NCI-H2081 treated with DMSO at 0.1 percent for 48 hours (cell line): ENCODE measurements around the gene DAW1.
"Not testable (repeated sequence)": the region's sequence is repeated elsewhere in the genome, so short reads cannot be mapped to it uniquely, and the experiment has no call there.

Experiments
- DNase-seq: peaks from one replicate; lab custom pipeline; 2025; lab: John Stamatoyannopoulos, UW

DAW1 gene

GRCh38 chr2:227914362-227914761 is 42.9 kb downstream of the DAW1 start:
- DNase-seq: no peak

- DNase-seq: no peak
These were observed 50.2 kb downstream of the DAW1 start for GRCh38 chr2:227921648-227922047.

- no peak for DNase-seq
These were observed 60.6 kb downstream of the DAW1 start for GRCh38 chr2:227932001-227932400.

DNA sequence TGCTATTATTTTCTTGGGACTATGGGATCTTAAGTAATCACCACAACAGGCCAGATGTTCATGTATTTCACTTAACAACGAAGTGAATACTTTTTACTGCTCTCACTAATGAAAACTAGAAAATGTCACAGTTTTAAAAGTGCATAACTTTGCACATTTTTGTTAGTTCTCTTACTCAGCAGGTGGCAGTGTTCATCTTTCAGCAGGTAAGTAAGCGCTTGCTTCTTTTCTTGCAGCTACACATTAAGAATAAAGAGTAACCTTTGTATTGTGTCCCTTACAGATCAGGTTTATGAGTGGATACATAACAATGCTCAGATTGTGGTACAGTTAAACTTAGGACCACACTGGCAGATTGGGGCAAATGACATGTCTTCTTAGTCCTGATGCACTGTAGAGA is 61.0 kb downstream of the DAW1 start:
- DNase-seq: no peak

- DNase-seq: no peak
These were observed 62.5 kb downstream of the DAW1 start for GRCh38 chr2:227933884-227934283.

DNA sequence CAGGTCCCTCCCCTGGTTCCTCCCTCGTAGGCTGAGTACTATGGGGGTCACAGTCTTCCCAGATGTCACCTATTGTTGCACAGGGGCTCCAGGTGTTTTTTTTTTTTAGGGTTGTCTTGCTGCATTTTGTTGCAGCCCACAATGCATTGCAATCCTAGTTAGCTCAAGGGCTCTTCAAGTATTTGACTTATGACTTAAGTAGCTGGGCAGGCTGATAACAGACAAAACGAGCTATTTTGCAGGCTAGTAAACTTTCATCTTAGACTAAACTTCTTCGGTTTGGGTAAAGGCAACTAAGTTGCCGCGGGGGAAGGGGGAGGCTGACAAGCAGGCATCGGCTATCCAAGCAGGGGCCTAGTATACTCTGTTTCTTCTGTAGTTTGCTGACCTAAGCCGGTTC is 64.8 kb downstream of the DAW1 start:
- DNase-seq: not testable (repeated sequence)

DNA sequence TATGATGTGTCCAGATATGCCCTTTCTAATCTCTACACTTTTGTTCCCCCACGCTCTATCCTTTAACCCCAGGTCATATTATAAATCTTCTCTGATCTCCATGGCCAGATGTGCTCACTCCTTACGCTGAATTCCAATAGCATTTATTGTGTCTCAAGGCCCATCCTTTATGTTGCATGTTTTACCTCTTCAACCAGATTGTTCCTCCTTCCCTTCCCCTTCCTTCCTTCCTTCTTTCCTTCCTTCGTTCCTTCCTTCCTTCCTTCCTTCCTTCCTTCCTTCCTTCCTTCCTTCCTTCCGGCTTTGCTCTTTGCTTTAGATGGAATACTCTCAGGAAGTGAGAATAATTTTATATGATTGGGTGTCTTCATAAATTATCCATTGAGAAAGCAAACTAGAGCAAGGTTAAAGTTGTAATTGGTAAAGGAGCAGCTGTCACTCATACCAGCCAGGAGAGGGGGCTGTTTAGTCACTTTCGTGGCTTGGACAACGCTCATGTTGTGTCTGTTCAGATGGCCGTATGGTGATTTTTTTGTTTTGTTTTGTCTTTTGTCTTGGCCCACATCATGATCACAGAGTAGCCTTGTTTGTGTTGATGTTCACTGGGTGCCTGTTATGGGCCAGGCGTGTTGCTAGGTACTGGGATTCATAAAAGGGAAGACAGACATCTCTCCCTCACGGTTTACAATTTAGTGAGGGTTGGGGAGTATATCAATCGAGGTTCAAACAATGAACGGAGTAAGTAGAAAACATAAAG is 68.0 kb downstream of the DAW1 start:
- peak; percentile 58 for DNase-seq

GRCh38 chr2:227942021-227942420 is 70.6 kb downstream of the DAW1 start:
- DNase-seq: no peak

DNA sequence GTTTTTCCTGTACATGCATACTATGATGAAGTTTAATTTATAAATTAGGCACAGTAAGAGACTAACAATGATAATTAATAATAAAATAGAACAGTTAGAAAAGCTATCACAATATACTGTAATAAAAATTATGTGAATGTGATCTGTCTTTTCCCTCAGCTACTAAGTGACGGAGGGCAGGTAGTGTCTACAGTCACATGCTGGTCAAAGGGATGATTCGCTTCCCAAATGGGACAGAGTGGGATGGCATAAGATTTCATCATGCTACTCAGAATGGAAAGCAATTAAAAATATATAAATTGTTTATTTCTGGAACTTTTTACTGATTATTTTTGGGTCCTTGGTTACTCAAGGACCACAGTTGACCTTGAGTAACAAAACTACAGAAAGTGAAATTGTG is 71.5 kb downstream of the DAW1 start:
- no peak for DNase-seq

- DNase-seq: no peak
These were observed 88.9 kb downstream of the DAW1 start for GRCh38 chr2:227960317-227960716.

DNA sequence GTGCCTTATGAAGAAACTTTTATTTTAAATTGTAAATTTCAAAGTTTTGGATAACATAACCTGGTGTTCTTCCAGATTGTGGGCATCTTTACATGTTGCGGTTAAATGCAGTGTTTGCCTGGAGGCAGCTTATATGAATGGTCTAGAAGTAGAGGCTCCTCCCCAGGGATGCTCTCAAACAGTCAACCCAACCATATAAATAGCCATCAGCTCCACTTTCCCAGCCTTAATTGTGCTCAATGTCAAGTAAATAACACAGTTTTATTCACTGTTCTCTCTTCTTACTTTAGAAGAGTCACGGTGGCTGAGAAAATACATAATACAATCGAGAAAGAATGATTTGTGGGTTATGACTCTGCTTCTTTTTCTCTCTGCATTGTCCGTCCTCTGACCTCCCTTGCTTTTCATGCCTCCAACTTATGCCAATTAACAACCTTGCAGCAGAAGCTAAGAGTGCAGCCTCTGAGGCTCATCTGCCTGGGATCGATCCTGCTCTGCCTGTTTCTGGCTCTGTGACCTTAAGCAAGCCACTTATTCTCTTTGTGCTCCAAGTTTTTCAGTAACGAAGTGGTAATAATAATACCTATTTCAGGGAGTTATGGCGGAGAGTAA is 100.3 kb downstream of the DAW1 start:
- DNase-seq: no peak

DNA sequence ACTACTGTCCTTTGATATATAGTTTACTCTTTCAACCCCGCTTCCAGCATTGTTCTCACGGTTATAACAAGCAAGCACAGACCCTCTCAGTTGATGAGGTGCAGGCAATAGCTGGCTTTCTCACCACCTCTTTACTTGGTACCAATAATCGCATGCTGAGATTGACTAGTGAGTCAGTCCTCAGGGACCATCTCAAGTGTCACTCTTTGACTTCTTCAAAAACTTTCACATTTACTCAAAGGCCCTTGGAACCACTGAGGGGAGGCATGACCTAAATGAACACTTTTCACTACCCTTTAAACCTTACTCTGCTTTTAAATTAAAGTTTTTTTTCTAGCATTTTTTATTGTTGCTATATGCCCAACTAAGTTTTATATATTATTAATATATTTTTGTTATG is 101.8 kb downstream of the DAW1 start:
- no peak for DNase-seq
